Measurements from ENCODE around the gene RBM12. TPM values are rescaled to one million over a fixed set of nuclear protein-coding genes. Genes with fewer than 3 reads are reported as not detected.
A peak's percentile ranks its signal among the peaks of the same experiment; 100 is the strongest.

Gene RBM12
- total and polyA plus RNA-seq, 2 of the 4 experiments (the other 2 are of a cell fraction) = 44.7 to 65.8 TPM

DNA sequence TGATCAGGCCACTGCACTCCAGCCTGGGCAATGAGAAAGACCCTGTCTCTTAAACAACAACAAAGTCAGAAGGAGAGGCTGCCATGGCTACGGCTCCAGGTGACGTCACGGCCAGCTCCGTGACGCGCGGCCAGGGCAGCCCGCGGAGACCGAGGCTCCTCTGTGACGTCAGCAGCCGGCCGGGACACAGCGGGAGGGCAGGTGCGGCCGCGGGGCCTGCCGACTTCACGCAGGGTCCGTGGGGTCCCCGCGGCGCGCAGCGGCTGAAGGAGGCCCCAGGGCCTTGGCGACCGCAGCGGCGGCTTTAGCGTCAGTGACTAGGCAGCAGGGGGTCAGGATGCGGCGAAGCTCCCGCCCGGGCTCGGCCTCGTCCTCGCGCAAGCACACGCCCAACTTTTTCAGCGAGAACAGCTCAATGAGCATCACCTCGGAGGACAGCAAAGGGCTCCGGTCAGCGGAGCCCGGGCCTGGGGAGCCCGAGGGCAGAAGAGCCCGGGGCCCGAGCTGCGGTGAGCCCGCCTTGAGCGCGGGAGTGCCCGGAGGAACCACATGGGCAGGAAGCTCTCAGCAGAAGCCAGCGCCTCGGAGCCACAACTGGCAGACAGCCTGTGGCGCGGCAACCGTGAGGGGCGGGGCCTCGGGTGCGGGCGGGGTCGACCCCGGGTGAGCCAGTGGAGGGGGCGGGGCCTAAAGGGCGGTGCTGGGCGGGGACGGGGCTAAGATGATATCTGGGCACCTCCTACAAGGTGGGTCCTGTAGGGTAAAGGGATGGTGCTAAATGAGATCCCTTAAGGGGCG is 48.8 kb downstream of the RBM12 start, which contains the start of gene SPAG4:
Gene SPAG4 (plus strand): TSS at position 163 of the 798 bp plus-strand sequence. CDS start 175 bp downstream, at position 338.
- Histone ChIP-seq H4K20me1 (ENCODE audit: insufficient read depth, low read length) (0 out of 2 replicates have a peak, but pooled peaks cover 4% of the 10 kb centered on the region), H2AFZ (replicated peaks; ENCODE audit: low read length, poor library complexity) (peak within 1 kb of the TSS; percentile 93), H3K56ac (ENCODE audit: extremely low read depth, insufficient read depth, low read length) (no peak within 1 kb of the TSS), H3K4me3 (ENCODE audit: insufficient read depth, low read depth, low read length) (peak within 1 kb of the TSS; percentile 48), H3K79me1 (ENCODE audit: low read depth in 1 of 2, low read length in 2 of 2) (peaks cover 0 to 20% of the 10 kb centered on the region in 2 experiments; a peak in 3 of 4 replicates), H2BK15ac (ENCODE audit: low read depth, low read length) (no peak within 1 kb of the TSS; the same call in 2 of the 3 replicates), H3K9me1 (ENCODE audit: insufficient read depth, low read length) (no peaks in the 10 kb centered on the region), H4K5ac (ENCODE audit: low read depth, low read length) (peak within 1 kb of the TSS; percentile 18; the same call in 1 of the 2 replicates), H4K91ac (ENCODE audit: insufficient read depth, low read depth, low read length) (peak within 1 kb of the TSS; percentile 47), H4K8ac (ENCODE audit: low read depth in 2 of 2, low read length in 2 of 2) (peak within 1 kb of the TSS; percentile 78 to 92), H3K9ac (ENCODE audit: low read depth, low read length) (peak within 1 kb of the TSS; percentile 46; the same call in 1 of the 2 replicates), H3K36me3 (ENCODE audit: control insufficient read depth, insufficient read depth, low read length) (no peaks in the 10 kb centered on the region), H3K14ac (replicated peaks; ENCODE audit: low read depth, low read length) (0 out of 2 replicates have a peak within 1 kb of the TSS, but pooled peaks have one; percentile 19), H2BK120ac (ENCODE audit: low read depth, low read length) (no peak within 1 kb of the TSS; the same call in 1 of the 2 replicates), H2AK9ac (replicated peaks; ENCODE audit: low read depth, low read length, poor library complexity) (peak within 1 kb of the TSS; percentile 65), H2BK5ac (ENCODE audit: low read depth, low read length, poor library complexity, severe bottlenecking) (peak within 1 kb of the TSS; percentile 53), H3K27me3 (ENCODE audit: control insufficient read depth, insufficient read depth, low read length) (no peaks in the 10 kb centered on the region), H2AK5ac (ENCODE audit: low read depth, low read length) (no peak within 1 kb of the TSS), H3K18ac (ENCODE audit: low read depth, low read length) (no peak within 1 kb of the TSS), H3K9me3 (ENCODE audit: control insufficient read depth, insufficient read depth, low read length) (no peaks in the 10 kb centered on the region), H3K4ac (ENCODE audit: low read depth, low read length) (peak within 1 kb of the TSS; percentile 73), H3K27ac (ENCODE audit: insufficient read depth, low read length) (peak within 1 kb of the TSS; percentile 60), H3K4me1 (ENCODE audit: control insufficient read depth, insufficient read depth, low read length) (peaks cover 13% of the 10 kb centered on the region), H2BK20ac (ENCODE audit: low read depth, low read length) (no peak within 1 kb of the TSS), H3K23ac (ENCODE audit: low read depth, low read length) (no peak within 1 kb of the TSS; the same call in 1 of the 2 replicates), H3K4me2 (ENCODE audit: low read depth, low read length) (peak within 1 kb of the TSS; percentile 73)
- peak; percentile 90 for ATAC-seq (ENCODE audit: low read depth)
- in situ Hi-C loops (cut with MboI; ENCODE audit: low sequenced_read_pairs) = no loop called here
- intact Hi-C loops (cut with micrococcal nuclease) = loop anchor here (10.0 kb wide), 1 partner anchor 101 kb away; no protein-coding TSS in a partner anchor
- 1% methylated on average over 46 of the region's 68 CpGs; no CpG with 5 or more reads in 1 of the 2 experiments for WGBS, 2 experiments (ENCODE audit: extremely low coverage in 2 of 2, insufficient read length in 1 of 2)
- dilution Hi-C loops (cut with HindIII; ENCODE audit: low sequenced_read_pairs, unreplicated experiment) = no loop called here
- no peak for TF ChIP-seq CEBPB (IDR thresholded peaks at IDR 0.05; ENCODE audit: low read depth, low read length)
- TF ChIP-seq MAZ (IDR thresholded peaks at IDR 0.05; ENCODE audit: borderline replicate concordance, low read depth, low read length) = peak; percentile 52; the same call in 1 of the 2 replicates
- TF ChIP-seq POLR2A (IDR thresholded peaks at IDR 0.05; ENCODE audit: low read depth, low read length) = peak; percentile 84
- BruUV-seq (replicated peaks) = no TSS peak
- ChIA-PET POLR2A (ENCODE audit: unreplicated experiment) (interaction anchor here (0.6 to 0.7 kb wide), 2 partner anchors 18 to 348 kb away, joined by 3 to 12 read pairs; no protein-coding TSS in a partner anchor), CTCF (interaction anchor here (1.6 kb wide), 1 partner anchor 15 kb away, joined by 4 read pairs; no protein-coding TSS in a partner anchor)
- peak; percentile 78 for DNase-seq

All from IMR-90 (cell line).